ENCODE data around the gene TP73.

TP73 gene

GRCh38 chr1:3740042-3740441 is 87.7 kb downstream of the TP73 start:
- no peak overlapping the region for H3K4me3 ChIP-seq (ENCODE audit: low read depth, low read length)
- TF ChIP-seq CTCF (IDR thresholded peaks at IDR 0.05; ENCODE audit: low read depth, low read length) = no peak

- H3K4me3 ChIP-seq (ENCODE audit: low read depth, low read length) = no peak overlapping the region
- no peak for TF ChIP-seq CTCF (IDR thresholded peaks at IDR 0.05; ENCODE audit: low read depth, low read length)
These were observed 88.4 kb downstream of the TP73 start for GRCh38 chr1:3740752-3741151.

- TF ChIP-seq CTCF (IDR thresholded peaks at IDR 0.05; ENCODE audit: low read depth, low read length) = no peak
- H3K4me3 ChIP-seq (ENCODE audit: low read depth, low read length) = no peak overlapping the region
These were observed 89.5 kb downstream of the TP73 start for GRCh38 chr1:3741566-3742438.

- no peak overlapping the region for H3K4me3 ChIP-seq (ENCODE audit: low read depth, low read length)
- no peak for TF ChIP-seq CTCF (IDR thresholded peaks at IDR 0.05; ENCODE audit: low read depth, low read length)
These were observed 90.4 kb downstream of the TP73 start for GRCh38 chr1:3742439-3743298.

GRCh38 chr1:3743421-3743820 is 91.1 kb downstream of the TP73 start:
- no peak overlapping the region for H3K4me3 ChIP-seq (ENCODE audit: low read depth, low read length)
- no peak for TF ChIP-seq CTCF (IDR thresholded peaks at IDR 0.05; ENCODE audit: low read depth, low read length)

- H3K4me3 ChIP-seq (ENCODE audit: low read depth, low read length) = no peak overlapping the region
- TF ChIP-seq CTCF (IDR thresholded peaks at IDR 0.05; ENCODE audit: low read depth, low read length) = no peak
These were observed 91.5 kb downstream of the TP73 start for GRCh38 chr1:3743826-3744225.

GRCh38 chr1:3744646-3745045 is 92.3 kb downstream of the TP73 start:
- TF ChIP-seq CTCF (IDR thresholded peaks at IDR 0.05; ENCODE audit: low read depth, low read length) = no peak
- H3K4me3 ChIP-seq (ENCODE audit: low read depth, low read length) = no peak overlapping the region

Measured in WI38 (cell line).